Fibroblast of peridontal ligament (primary cell): ENCODE results near the gene RACK1.

Experiments
- DNase-seq: peaks from one replicate; pipeline ENCODE4 v3.0.0-alpha.2; 2010; ENCODE audit errors: extremely low read depth

Gene RACK1

GRCh38 chr5:181259974-181260719 lies 16.4 kb upstream of the RACK1 start:
- DNase-seq = no peak

DNA sequence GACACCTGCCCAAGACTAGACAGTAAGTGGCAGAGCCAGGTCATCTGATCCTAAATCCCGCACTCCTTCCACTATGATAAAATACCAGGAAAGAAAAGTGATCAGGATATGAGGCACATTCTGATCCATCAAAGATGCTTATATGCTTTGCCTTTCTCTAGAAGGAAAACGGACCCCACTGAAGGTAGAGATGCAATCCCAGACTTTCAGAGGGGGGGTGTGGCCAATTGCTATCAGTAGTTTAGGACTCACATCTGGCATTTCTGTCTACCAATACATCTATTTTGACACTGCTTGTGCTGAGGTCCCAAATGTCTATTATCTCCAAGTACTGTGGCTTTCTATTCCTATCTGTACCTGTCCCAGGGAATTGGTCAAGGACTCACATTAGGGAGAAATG lies 15.6 kb upstream of the RACK1 start:
- DNase-seq = no peak

GRCh38 chr5:181258576-181258975 lies 14.9 kb upstream of the RACK1 start:
- no peak for DNase-seq

- DNase-seq = no peak
Observed at GRCh38 chr5:181255836-181256578, 12.3 kb upstream of the RACK1 start.

DNA sequence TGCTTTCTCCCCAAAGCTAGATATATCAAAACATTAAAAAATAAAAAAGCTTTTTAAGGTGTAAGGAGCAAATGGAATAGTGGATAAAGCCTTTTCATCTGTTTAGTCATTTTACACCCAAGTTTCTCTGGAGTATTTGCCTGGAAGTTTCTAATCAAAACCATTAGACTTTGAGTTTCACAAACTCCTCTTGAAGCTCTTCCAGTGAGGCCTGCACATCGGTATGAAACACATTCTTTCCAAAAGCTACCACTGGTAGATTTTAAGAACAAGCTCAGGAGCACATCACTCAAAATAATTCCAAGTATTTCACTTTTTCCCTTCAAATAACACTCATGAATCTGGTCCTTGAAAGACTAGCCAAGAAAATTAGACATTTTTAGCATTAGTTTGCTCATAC lies 11.6 kb upstream of the RACK1 start:
- DNase-seq = peak; percentile 45

- DNase-seq = no peak
Observed at GRCh38 chr5:181248277-181248676, 4.6 kb upstream of the RACK1 start.

GRCh38 chr5:181246276-181247049 lies 2.8 kb upstream of the RACK1 start:
- DNase-seq = peak; percentile 80

DNA sequence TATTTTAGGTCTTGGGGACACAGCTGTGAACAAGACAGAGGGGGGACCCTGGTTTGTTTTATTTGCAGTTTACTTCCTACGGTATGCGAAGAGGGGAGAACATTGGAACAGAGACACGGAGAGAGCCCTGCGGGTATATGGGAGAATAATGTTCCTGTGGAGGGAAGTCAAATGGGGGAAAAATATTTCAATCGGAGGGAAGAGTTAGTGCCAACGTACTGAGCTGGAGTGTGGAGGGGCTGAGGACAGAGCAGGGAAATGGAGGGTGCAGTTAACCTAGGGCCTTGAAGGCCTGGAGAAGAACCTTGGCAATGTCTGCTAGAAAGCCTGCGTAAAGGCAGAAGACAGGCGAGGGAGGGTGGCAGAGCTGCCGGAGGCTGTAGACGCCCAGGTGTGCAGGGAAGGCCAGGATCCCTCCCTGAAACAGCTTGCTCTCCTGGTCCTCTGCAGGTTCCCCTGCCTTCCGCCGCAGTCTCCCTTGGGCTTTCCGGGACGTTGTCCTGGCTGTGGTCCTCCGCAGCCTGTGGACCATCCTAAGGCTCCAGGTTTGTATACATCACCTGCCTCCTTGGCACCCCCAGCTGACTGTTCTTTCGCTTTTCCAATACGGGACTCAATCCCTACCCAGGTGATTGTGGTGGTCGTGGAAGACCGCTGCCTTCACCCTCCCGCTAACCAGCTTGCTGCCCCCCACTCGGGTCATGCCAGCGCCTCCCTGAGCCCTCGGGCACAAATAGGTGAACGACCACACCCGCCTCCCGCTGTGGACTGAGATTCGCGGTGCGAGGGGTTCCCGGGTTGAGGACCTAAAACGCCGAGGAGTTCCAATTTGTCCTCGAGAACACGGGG lies 1.9 kb upstream of the RACK1 start:
- no peak for DNase-seq

GRCh38 chr5:181243018-181243563 lies 615 bp downstream of the RACK1 start:
- no peak for DNase-seq

GRCh38 chr5:181242031-181242451 lies 1.7 kb downstream of the RACK1 start:
- DNase-seq = no peak

- peak; percentile 80 for DNase-seq
Observed at GRCh38 chr5:181241393-181241975, 2.2 kb downstream of the RACK1 start.

- DNase-seq = no peak
Observed at GRCh38 chr5:181239062-181239663, 4.5 kb downstream of the RACK1 start.

DNA sequence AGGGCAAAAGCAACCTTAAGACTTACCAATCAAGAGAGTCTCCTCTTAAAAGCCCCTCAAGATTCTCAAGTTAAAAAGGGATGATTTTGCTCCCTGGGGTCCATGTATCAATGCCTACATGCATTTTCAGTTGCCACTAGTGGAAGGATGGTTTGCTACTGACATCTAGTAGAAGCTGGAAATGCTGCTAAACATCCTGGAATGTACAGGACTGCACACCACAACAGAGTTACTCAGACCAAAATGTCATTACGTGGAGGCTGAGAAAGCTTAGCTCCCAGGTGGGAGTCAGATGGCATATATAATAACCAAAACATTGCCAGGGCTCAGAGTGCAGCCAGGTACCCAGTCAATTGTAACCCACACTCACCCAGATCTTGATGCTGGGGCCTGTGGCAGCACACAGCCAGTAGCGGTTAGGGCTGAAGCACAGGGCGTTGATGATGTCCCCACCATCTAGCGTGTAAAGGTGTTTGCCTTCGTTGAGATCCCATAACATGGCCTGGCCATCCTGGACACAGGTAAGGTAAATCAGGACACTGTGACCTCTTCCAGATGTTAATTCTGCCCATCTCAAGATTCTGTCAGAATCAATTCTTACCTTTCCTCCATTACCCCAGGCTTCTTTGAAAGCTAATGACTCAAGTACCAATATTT lies 5.8 kb downstream of the RACK1 start:
- no peak for DNase-seq

- DNase-seq = no peak
Observed at GRCh38 chr5:181236954-181237641, 6.6 kb downstream of the RACK1 start.

- no peak for DNase-seq
Observed at GRCh38 chr5:181236471-181236870, 7.2 kb downstream of the RACK1 start.

DNA sequence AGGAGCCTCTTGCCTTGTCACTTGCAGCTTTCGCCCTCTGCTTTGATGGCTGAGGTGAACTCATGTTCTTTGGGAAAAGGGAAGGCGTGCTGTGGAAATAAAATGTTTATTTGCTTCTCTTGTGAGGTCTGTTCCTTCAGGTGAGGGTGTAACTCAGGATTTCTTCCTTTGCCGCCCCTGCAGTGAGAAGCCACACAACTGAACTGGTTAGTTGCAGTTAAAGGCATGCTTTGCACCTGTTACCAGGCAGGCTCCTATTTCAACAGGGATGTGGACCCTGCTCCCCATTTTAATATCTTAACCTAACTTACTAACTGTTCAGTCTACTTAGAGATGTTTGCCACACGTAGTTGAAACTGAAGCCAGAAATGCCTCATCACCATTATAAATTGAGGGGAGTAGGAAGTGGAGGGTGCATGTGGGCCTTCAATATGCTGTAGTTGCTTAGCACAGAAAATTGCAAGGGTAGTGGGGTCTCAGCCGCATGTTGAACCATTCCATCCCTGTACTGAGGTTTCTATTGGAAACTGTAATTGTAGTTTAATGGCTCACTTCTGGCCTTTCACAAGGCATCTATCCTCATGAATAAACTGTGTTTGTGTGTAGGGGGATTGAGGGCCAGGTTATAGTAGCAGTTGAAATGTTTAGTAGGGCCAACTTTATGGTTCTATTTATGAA lies 7.9 kb downstream of the RACK1 start:
- no peak for DNase-seq

DNA sequence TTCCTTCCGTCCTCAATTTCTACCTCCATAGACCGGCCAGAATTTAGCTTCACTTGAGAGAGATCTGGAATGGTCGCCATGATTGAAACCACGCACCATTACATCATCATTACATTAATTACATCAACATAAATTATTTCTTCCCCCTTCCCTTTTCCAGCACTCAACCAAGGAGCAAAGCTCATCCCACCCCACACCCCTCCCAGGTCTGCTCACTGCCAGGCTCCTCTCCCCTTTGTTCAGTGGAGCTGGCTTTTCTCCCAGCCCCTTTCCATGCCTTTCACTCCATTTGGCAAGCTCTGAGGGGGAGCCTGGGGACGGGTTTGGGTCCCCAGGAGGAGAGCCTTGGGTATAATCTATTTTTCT lies 8.4 kb downstream of the RACK1 start:
- DNase-seq = no peak

DNA sequence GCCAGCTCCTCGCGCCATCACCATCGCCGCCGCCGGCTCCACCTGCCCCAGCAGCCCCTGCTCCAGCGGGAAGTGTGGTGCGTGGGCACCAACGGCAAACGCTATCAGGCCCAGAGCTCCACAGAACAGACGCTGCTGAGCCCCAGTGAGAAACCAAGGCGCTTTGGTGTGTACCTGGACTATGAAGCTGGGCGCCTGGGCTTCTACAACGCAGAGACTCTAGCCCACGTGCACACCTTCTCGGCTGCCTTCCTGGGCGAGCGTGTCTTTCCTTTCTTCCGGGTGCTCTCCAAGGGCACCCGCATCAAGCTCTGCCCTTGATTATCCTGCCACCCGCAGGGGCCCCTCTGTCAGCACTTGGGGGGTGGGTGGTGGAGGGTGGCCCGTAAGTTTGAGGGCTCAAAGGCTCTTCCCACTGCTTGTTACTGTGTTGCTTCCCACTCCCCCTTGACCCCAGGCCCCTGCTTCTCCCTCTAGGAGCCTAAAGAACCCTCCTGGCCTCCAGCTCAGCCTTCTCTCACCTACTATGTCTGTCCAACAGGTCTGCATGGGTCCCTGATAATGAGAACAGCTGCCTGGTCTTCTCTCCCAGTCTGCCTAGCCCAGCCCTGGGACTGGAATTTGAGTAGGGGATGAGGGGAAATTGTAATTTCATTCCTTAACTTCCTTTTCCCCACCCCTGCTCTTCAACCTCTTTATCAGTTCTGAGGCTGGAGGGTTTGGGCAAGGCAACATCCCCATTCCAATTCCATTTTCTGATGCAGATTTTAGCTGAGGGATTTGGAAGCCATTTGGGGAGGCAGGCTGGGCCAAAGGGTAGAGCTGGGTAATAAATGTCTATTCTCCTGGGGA lies 9.0 kb downstream of the RACK1 start:
- no peak for DNase-seq
